SK-N-SH (cell line): ENCODE measurements around the gene TIAM2.

ENCODE experiments used
- CTCF ChIP-seq: fragments of 200-600 bp; sonication (generic); IDR thresholded peaks from 2 replicates; pipeline ENCODE4 v1.6.1; 2017; ENCODE audit warnings: antibody characterized with exemption, mild to moderate bottlenecking, moderate library complexity
- FOXJ3 ChIP-seq: sonication (generic); formaldehyde crosslinking; IDR thresholded peaks from 2 replicates; pipeline ENCODE4 v1.5.1; 2020; ENCODE audit warnings: mild to moderate bottlenecking, missing genetic modification reagents
- MAX ChIP-seq: IDR thresholded peaks from 2 replicates; pipeline ENCODE4 v1.4.0; 2012; ENCODE audit warnings: low read depth
- USF2 ChIP-seq: fragments of 150-350 bp; IDR thresholded peaks from 2 replicates; pipeline ENCODE4 v1.6.1; 2017; ENCODE audit warnings: antibody characterized with exemption, low read length, low read depth, borderline replicate concordance

- TF ChIP-seq MAX (no peak), FOXJ3 (no peak), CTCF (no peak), USF2 (no peak)
Measured at GRCh38 chr6:155110721-155111120, 115.6 kb downstream of the TIAM2 start.
